GM10847 (cell line): Measurements from ENCODE around the gene UBE4B.

ENCODE experiments used
- POLR2A ChIP-seq: IDR thresholded peaks from 2 replicates; pipeline ENCODE4 v1.6.1; 2011; ENCODE audit not compliant: insufficient read length; ENCODE audit errors: extremely low read depth

Gene UBE4B

DNA sequence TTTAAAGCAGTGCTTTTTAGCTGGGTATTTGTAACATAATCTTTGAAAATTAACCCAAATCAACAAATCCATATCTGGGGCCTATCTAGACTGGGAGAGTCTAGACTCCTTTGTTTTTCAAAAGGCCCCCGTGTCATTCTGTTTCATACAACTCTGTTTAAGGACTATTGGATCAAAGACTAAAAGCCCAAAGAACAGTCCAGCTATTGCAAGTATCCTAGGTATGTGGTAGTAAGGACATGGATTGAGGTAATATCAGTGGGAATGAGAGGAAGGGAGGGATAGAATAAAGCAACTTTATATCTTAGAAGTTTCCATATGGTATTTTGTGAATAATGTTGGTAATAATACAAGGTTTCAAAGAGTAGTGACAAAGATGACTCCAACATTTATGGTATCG, 195.8 kb downstream of the UBE4B start:
- no peak for TF ChIP-seq POLR2A

DNA sequence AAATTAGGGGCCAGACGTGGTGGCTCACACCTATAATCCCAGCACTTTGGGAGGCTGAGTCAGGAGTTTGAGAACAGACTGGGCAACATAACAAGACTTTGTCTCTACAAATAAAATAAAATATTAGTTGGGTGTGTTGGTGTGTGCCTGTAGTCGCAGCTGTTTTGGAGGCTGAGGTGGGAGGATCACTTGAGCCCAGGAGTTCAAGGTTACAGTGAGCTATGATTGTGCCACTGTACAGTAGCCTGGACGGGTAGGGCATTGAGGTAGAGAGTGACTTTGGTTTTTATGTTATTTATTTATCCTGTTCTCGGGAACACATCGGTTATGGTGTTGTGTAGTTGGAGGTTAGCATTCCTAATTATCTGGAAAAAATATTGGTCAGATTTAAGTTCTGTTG, 197.1 kb downstream of the UBE4B start:
- TF ChIP-seq POLR2A = no peak
